Activated CD4-positive, alpha-beta T cell treated with anti-CD3 and anti-CD28 coated beads for 1 hour (primary cell): ENCODE data around the gene SLC38A2.
"Not testable (repeated sequence)": the region's sequence is repeated elsewhere in the genome, so short reads cannot be mapped to it uniquely, and the experiment has no call there.

Experiments
- DNase-seq: peaks from one replicate; pipeline ENCODE4 v3.0.0-alpha.2; 2020

The SLC38A2 gene

GRCh38 chr12:46372544-46373300 lies at the start of gene SLC38A2:
SLC38A2 (minus strand) TSS chr12:46372773; CDS start chr12:46371293, 1,480 bp downstream.
- DNase-seq = peak; percentile 96

GRCh38 chr12:46419675-46420074 lies 47.1 kb upstream of the SLC38A2 start:
- no peak for DNase-seq

- no peak for DNase-seq
Observed at GRCh38 chr12:46415552-46415951, 43.0 kb upstream of the SLC38A2 start.

- DNase-seq = no peak
Observed at GRCh38 chr12:46414591-46415268, 42.2 kb upstream of the SLC38A2 start.

GRCh38 chr12:46413368-46413767 lies 40.8 kb upstream of the SLC38A2 start:
- DNase-seq = no peak

GRCh38 chr12:46412857-46413256 lies 40.3 kb upstream of the SLC38A2 start:
- no peak for DNase-seq

GRCh38 chr12:46410495-46410894 lies 37.9 kb upstream of the SLC38A2 start:
- no peak for DNase-seq

GRCh38 chr12:46409974-46410373 lies 37.4 kb upstream of the SLC38A2 start:
- no peak for DNase-seq

GRCh38 chr12:46409342-46409741 lies 36.8 kb upstream of the SLC38A2 start:
- DNase-seq = no peak

GRCh38 chr12:46408441-46408840 lies 35.9 kb upstream of the SLC38A2 start:
- no peak for DNase-seq

GRCh38 chr12:46407361-46407760 lies 34.8 kb upstream of the SLC38A2 start:
- DNase-seq = no peak

GRCh38 chr12:46406352-46407027 lies 33.9 kb upstream of the SLC38A2 start:
- DNase-seq = no peak

GRCh38 chr12:46404733-46405132 lies 32.2 kb upstream of the SLC38A2 start:
- DNase-seq = no peak

- DNase-seq = no peak
Observed at GRCh38 chr12:46404225-46404631, 31.7 kb upstream of the SLC38A2 start.

- no peak for DNase-seq
Observed at GRCh38 chr12:46403719-46404070, 31.1 kb upstream of the SLC38A2 start.

- DNase-seq = no peak
Observed at GRCh38 chr12:46402941-46403718, 30.6 kb upstream of the SLC38A2 start.

- no peak for DNase-seq
Observed at GRCh38 chr12:46402451-46402850, 29.9 kb upstream of the SLC38A2 start.

GRCh38 chr12:46401662-46402061 lies 29.1 kb upstream of the SLC38A2 start:
- DNase-seq = no peak

- no peak for DNase-seq
Observed at GRCh38 chr12:46400406-46400805, 27.8 kb upstream of the SLC38A2 start.

GRCh38 chr12:46399461-46400248 lies 27.1 kb upstream of the SLC38A2 start:
- not testable (repeated sequence) for DNase-seq

- DNase-seq = no peak
Observed at GRCh38 chr12:46396826-46397225, 24.3 kb upstream of the SLC38A2 start.

- no peak for DNase-seq
Observed at GRCh38 chr12:46395388-46395787, 22.8 kb upstream of the SLC38A2 start.
